K562 (cell line): Measurements from ENCODE around the gene ANXA2. TPM values are rescaled to one million over a fixed set of nuclear protein-coding genes. Genes with fewer than 3 reads are reported as not detected.

Experiments
- ARID1B ChIP-seq: fragments of 450-650 bp; IDR thresholded peaks from 2 replicates; pipeline ENCODE4 v1.6.1; 2016; ENCODE audit warnings: antibody characterized with exemption, mild to moderate bottlenecking, inconsistent platforms
- EP400 ChIP-seq: fragments of 450-650 bp; IDR thresholded peaks from 2 replicates; pipeline ENCODE4 v1.6.1; 2017; ENCODE audit warnings: antibody characterized with exemption, mild to moderate bottlenecking, moderate library complexity
- ERF ChIP-seq: fragments of 450-650 bp; formaldehyde crosslinking; IDR thresholded peaks from 2 replicates; pipeline ENCODE4 v1.4.0; 2020; ENCODE audit warnings: mild to moderate bottlenecking, mixed read lengths
- ESRRA ChIP-seq: fragments of 450-650 bp; IDR thresholded peaks from 2 replicates; pipeline ENCODE4 v1.6.1; 2014; ENCODE audit warnings: low read depth, mild to moderate bottlenecking, moderate library complexity, borderline replicate concordance
- FOXA3 ChIP-seq, 2 experiments: fragments of 450-650 bp in 1 of 2; sonication (generic) in 1 of 2; formaldehyde crosslinking; IDR thresholded peaks in 1 of 2; conservative IDR thresholded peaks in 1 of 2; 2 replicates each; pipeline versions ENCODE4 v1.4.0 to v1.8.0; 2020 to 2022; ENCODE audit warnings: mild to moderate bottlenecking in 2 of 2, missing genetic modification reagents in 1 of 2
- GABPB2 ChIP-seq: fragments of 250-450 bp; sonication (Bioruptor Pico); conservative IDR thresholded peaks from 2 replicates; pipeline ENCODE4 v1.5.1; 2021; ENCODE audit warnings: mild to moderate bottlenecking
- L3MBTL2 ChIP-seq: fragments of 450-650 bp; IDR thresholded peaks from 2 replicates; pipeline ENCODE4 v1.6.1; 2016; ENCODE audit warnings: mild to moderate bottlenecking, moderate library complexity
- MAFK ChIP-seq: IDR thresholded peaks from 2 replicates; pipeline ENCODE4 v1.6.1; 2011; ENCODE audit warnings: low read length, improper control_type of control experiment
- MIER1 ChIP-seq: fragments of 450-650 bp; IDR thresholded peaks from 2 replicates; pipeline ENCODE4 v1.6.1; 2016; ENCODE audit warnings: antibody characterized with exemption, mild to moderate bottlenecking, low read depth
- NEUROD1 ChIP-seq: fragments of 150-350 bp; IDR thresholded peaks from 2 replicates; pipeline ENCODE4 v1.6.1; 2014; ENCODE audit warnings: borderline replicate concordance, low read length, low read depth; ENCODE audit not compliant: partially characterized antibody
- NFIC ChIP-seq: fragments of 450-650 bp; IDR thresholded peaks from 2 replicates; pipeline ENCODE4 v1.6.1; 2017; ENCODE audit warnings: mild to moderate bottlenecking, inconsistent platforms
- NR4A1 ChIP-seq, 2 experiments: fragments of 250-450 bp in 1 of 2; fragments of 450-650 bp in 1 of 2; sonication (Bioruptor Pico) in 1 of 2; IDR thresholded peaks; 2 replicates each; pipeline versions ENCODE4 v1.4.0 to v1.6.1; 2016 to 2020; ENCODE audit warnings: mild to moderate bottlenecking in 2 of 2, missing compliant biosample characterization in 1 of 2, missing genetic modification characterization in 1 of 2, moderate library complexity in 1 of 2
- PKNOX1 ChIP-seq: fragments of 450-650 bp; IDR thresholded peaks from 2 replicates; pipeline ENCODE4 v1.6.1; 2016
- PML ChIP-seq: IDR thresholded peaks from 2 replicates; pipeline ENCODE4 v1.6.1; 2012; ENCODE audit warnings: low read length, inconsistent platforms
- PRMT5 ChIP-seq: sonication (generic); formaldehyde crosslinking; IDR thresholded peaks from 2 replicates; pipeline ENCODE4 v1.5.0; 2020; ENCODE audit warnings: missing genetic modification reagents
- PRPF4 ChIP-seq: fragments of 200-400 bp; formaldehyde crosslinking; IDR thresholded peaks from one replicate; pipeline ENCODE4 v1.6.1; 2017; ENCODE audit warnings: low read length, low read depth, mild to moderate bottlenecking; ENCODE audit not compliant: insufficient read depth, poor library complexity, severe bottlenecking
- PYGO2 ChIP-seq: fragments of 450-650 bp; IDR thresholded peaks from 2 replicates; pipeline ENCODE4 v1.6.1; 2016; ENCODE audit warnings: mild to moderate bottlenecking, missing genetic modification characterization, moderate library complexity, missing compliant biosample characterization
- RBFOX2 ChIP-seq: fragments of 200-400 bp; formaldehyde crosslinking; IDR thresholded peaks from 2 replicates; pipeline ENCODE4 v1.6.1; 2017; ENCODE audit warnings: low read depth, mild to moderate bottlenecking, low read length, moderate library complexity
- RCOR1 ChIP-seq, 2 experiments: IDR thresholded peaks; 2 replicates each; pipeline ENCODE4 v1.6.1; 2012; ENCODE audit warnings: low read depth in 2 of 2, low read length in 2 of 2, borderline replicate concordance in 1 of 2, improper control_type of control experiment in 1 of 2
- TAL1 ChIP-seq: fragments of 450-650 bp; IDR thresholded peaks from 2 replicates; pipeline ENCODE4 v1.6.1; 2016; ENCODE audit warnings: mild to moderate bottlenecking
- THAP7 ChIP-seq: fragments of 250-450 bp; sonication (Bioruptor Pico); IDR thresholded peaks from 2 replicates; pipeline ENCODE4 v1.5.0; 2021
- ZBTB17 ChIP-seq: fragments of 450-650 bp; formaldehyde crosslinking; IDR thresholded peaks from 2 replicates; pipeline ENCODE4 v1.4.0; 2020; ENCODE audit warnings: mild to moderate bottlenecking
- ZKSCAN1 ChIP-seq: fragments of 150-350 bp; IDR thresholded peaks from 2 replicates; pipeline ENCODE4 v1.6.1; 2016; ENCODE audit warnings: low read depth, low read length
- ZNF212 ChIP-seq: fragments of 450-650 bp; formaldehyde crosslinking; IDR thresholded peaks from 2 replicates; pipeline ENCODE4 v1.4.0; 2020; ENCODE audit warnings: mild to moderate bottlenecking
- ZNF384 ChIP-seq: IDR thresholded peaks from 2 replicates; pipeline ENCODE4 v1.6.1; 2012; ENCODE audit warnings: low read depth, low read length, improper control_type of control experiment
- ZNF551 ChIP-seq: fragments of 250-450 bp; sonication (Bioruptor Pico); IDR thresholded peaks from 2 replicates; pipeline ENCODE4 v1.5.0; 2021; ENCODE audit warnings: mild to moderate bottlenecking, moderate library complexity
- ZNF696 ChIP-seq: fragments of 250-450 bp; sonication (Bioruptor Pico); conservative IDR thresholded peaks from 2 replicates; pipeline ENCODE4 v1.4.0; 2020; ENCODE audit warnings: mild to moderate bottlenecking, moderate library complexity
- polyA plus RNA-seq, 8 experiments: library from polyadenylated mRNA; depleted of rRNA in 4 of 8; stranded (reverse) in 5 of 8; unstranded in 3 of 8; fragments of >200 nt; fragmentation: Nextera tagmentation in 2 of 8; fragmentation: Illumina TruSeq in 1 of 8; extraction: Ambion mirVana in 2 of 8; extraction: Trizol in 1 of 8; gene quantifications; 2 replicates each; pipeline versions ENCODE4 v1.2.1 to v1.2.3, GENCODE V29; 2011 to 2014; ENCODE audit warnings: inconsistent platforms in 1 of 8, missing spikeins in 1 of 8
- total RNA-seq, 7 experiments: library from RNA; depleted of rRNA in 6 of 7; stranded (reverse); fragments of >200 nt in 6 of 7; fragmentation: Illumina TruSeq in 2 of 7; extraction: Trizol in 2 of 7; gene quantifications; 2 replicates each; pipeline versions ENCODE4 v1.2.1 to v1.2.3, GENCODE V29; 2011 to 2021; ENCODE audit warnings: low replicate concordance in 1 of 7
- TF ChIP-seq, protein P1 (sequence below): fragments of 450-650 bp; formaldehyde crosslinking; IDR thresholded peaks from 2 replicates; pipeline ENCODE4 v1.4.0; 2020; ENCODE audit warnings: mild to moderate bottlenecking

The ANXA2 gene
- total and polyA plus RNA-seq, 9 of the 15 experiments (the other 6 are each of a cell fraction or from before 2014, with no cell fraction given): 301 to 1,102 (median 452) TPM

DNA sequence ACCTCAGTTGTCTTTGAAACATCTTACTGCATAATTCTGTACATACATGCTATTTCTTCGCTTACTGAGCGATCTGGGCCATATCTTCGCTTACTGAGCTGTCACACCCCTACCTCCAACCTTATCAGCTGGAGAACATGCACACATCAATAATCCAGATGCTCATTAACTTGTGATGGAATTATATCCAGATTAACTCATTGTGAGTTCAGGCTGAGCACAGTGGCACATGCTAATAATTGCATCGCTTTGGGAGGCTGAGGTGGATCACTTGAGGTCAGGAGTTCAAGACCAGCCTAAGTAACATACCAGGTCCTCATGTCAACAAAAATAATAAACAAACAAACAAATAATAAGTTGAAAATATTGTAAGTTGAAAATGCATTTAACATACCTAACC is 19.3 kb upstream of the ANXA2 start (continued):
- TF ChIP-seq ZBTB17 (CRISPR knock-in tag) (no peak), ZNF551 (CRISPR knock-in tag) (no peak), MAFK (no peak), PYGO2 (tag) (no peak), MIER1 (no peak), NFIC (peak; percentile 40; the same call in 1 of the 2 replicates), ESRRA (no peak), ERF (no peak), PML (peak; percentile 60), GABPB2 (CRISPR knock-in tag) (no peak), ARID1B (peak; percentile 87), NR4A1 (CRISPR knock-in tag; IDR thresholded peaks at IDR 0.05) (no peak), NR4A1 (tag; IDR thresholded peaks at IDR 0.05) (no peak), PKNOX1 (peak; percentile 47), ZNF384 (no peak), ZNF212 (no peak), PRPF4 (no peak), L3MBTL2 (peak; percentile 60), EP400 (no peak), RBFOX2 (no peak), THAP7 (CRISPR knock-in tag) (no peak), RCOR1 (IDR thresholded peaks at IDR 0.05; ENCODE audit: borderline replicate concordance in 1 of 2, low read depth in 2 of 2, low read length in 2 of 2) (peak in 1 of 2 experiments; percentile 71; a peak in 1 of 4 replicates), ZNF696 (CRISPR knock-in tag) (no peak), PRMT5 (CRISPR knock-in tag) (no peak), TAL1 (peak; percentile 82), FOXA3 (CRISPR knock-in tag; conservative IDR thresholded peaks at IDR 0.05 in 1 of 2, IDR thresholded peaks at IDR 0.05 in 1 of 2) (no peak), NEUROD1 (no peak), ZKSCAN1 (no peak)
- TF ChIP-seq, protein P1, sequence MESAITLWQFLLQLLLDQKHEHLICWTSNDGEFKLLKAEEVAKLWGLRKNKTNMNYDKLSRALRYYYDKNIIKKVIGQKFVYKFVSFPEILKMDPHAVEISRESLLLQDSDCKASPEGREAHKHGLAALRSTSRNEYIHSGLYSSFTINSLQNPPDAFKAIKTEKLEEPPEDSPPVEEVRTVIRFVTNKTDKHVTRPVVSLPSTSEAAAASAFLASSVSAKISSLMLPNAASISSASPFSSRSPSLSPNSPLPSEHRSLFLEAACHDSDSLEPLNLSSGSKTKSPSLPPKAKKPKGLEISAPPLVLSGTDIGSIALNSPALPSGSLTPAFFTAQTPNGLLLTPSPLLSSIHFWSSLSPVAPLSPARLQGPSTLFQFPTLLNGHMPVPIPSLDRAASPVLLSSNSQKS (CRISPR knock-in tag): no peak
